GM21529 (cell line): Measurements from ENCODE around the gene ARID2.

ENCODE experiments used
- ATAC-seq: cut with Tn5 transposase; IDR thresholded peaks from one replicate; pipeline ENCODE4 v1.9.1; 2021; ENCODE audit not compliant: unreplicated experiment

Gene ARID2

DNA sequence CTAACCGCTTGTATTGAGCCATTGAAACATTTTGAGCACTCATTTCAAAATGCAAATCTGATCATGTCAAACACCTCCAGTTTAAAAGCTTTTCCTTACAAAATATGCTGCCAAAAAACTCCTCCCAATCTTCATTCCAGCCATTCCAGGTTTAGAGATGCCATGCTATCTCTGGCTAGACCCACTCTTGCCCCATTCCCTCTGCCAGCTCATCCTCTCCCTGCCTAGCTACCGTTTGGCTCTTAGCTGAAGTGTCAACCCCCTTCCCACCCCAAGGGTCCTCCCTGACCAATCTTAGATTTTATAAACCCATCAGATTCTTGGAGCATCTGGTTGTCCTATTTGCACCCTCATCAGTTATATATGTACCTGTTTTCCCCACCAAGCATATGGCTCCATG lies 185.9 kb downstream of the ARID2 start:
- ATAC-seq: no peak

DNA sequence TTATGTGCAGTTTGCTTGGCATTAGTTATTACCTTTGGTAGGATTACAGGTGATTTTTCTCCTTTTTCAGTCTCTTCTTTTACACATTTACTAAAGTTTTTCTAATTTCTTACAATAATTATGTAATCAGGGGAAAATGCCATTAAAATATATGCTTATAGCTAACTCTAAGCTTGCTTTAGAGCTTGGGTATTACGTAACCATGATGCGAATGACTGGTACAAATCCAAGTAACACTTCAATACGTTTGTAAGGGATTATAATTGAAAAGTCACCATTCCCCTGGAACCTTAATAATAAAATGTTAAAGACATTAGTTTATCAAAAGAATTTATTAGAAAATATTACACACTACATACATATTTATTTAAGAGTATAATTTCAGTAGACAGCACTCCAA lies 189.3 kb downstream of the ARID2 start:
- no peak for ATAC-seq

DNA sequence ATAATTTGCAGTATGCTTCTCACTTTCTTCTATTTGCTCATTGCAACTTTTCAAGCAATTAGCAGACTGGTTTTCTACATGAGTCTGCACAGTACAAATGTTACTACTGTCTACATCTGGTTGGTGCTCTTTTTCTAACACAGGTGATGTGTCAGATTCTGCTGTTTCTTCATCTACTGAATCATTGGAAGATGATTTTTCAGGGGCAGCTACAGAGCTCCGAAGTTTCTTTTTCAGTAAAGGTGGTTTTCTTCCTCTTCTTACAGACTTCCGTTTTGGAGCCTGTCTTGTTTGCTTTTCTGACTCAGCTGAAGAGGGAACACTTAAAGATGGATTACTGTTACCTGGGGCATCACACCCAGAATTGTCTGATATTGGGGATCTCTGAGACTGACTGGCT lies 198.8 kb downstream of the ARID2 start:
- no peak for ATAC-seq

DNA sequence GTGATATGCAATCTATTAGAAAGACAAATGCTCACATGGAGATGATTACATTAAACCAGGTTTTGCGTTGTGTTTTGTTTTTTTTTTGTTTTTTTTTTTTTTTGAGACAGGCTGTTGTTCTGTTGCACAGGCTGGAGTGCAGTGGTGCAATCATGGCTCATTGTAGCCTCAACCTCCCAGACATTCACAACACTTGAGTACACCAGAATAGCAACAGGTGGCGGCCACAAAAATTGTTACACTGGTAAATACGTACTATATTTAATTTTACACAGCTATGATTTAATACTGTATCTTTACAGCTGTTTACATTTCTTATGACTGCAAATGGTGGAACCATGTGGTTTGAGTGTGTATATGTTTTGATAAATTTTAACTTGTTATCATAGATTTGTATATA lies 200.9 kb downstream of the ARID2 start:
- no peak for ATAC-seq

DNA sequence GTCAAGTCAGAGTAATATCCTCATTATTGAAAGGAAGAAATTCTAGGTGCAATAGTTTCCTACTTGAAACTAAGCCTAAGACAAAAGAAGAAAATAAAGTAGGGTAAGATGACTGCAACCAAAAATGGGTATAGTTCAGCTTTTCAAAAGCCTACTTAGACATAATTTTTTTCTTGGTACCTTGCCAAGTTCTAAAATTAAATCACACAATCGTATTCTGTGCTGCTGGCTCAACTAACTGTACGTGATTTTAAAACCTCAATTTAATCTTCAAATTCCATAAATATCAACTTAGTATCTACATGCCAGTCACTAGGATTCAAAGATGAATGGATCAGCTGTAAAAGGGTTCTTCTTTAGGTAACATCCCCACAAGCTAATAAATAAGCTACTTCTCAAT lies 204.0 kb downstream of the ARID2 start:
- ATAC-seq: no peak

DNA sequence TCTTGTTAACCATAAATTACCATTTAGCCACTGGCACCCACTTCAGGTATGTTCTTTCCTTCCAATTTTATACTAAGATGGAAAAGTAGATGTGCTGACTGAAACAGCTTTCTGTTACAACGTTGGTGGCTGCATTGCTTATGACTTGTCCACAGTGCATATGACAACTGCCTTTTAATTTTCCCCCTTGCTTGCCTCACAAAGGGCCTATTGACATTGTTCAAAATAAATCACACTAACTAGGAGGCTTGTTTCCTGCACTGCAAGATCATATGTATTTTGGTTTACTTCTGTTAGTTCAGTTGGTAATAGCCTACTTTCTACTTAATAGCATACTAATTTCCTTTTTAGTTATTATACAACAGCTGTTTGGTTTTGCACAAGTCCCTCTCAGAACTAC lies 205.4 kb downstream of the ARID2 start:
- no peak for ATAC-seq

DNA sequence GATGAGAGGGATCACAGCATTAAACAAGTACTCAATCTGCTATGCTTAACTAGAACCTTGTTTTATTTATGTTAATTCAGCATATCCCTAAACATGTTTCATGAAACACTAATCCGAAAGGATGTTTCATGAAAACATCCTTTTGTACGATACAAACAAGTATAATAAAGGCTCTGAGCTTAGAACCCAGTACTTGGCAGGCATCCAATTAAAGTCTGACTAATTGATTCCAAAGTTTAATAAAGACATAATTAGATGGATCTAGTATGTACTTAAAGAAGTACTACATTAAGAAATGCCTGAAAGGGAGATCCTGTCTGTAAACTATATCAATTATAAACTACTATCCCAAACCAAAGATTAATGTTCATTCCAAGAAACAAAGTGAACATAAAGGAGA lies 209.1 kb downstream of the ARID2 start:
- ATAC-seq: no peak

DNA sequence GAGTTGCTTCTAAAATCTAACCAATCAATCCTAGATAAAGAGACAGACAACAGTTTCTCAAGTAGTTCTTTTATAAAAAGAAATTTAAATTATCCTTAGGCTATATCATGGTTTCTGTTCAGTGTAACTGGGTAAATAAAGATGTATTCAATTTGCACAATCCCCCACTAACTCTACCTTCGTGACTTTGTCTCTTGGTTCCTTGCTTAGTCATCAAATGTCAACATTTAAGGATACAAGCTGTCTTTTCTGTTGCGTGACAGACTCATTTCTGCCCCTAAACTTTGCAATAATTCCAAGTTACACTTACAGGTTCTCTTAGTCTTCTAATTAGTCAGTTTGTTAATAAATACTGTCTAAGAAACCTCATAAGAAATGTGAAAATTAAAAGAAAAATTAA lies 210.3 kb downstream of the ARID2 start:
- ATAC-seq: no peak

DNA sequence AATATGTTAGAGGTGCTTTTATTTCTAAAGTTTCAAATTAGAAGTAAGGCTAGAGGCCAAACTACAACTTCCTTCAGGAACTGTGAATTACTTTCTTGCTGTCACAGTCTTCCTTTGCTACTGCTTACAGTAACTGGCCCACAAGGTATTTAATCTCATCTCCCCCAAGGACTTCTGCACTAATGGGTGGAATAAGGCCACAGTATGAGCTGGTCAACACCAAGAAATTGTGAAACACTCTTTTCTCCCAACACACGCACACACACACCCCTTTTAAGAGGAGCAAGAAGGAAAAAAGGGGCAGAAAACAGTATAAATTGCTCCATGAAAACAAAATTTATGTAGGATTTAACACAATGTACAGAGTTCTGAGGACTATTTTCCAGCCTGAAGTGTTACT lies 215.3 kb downstream of the ARID2 start:
- no peak for ATAC-seq

DNA sequence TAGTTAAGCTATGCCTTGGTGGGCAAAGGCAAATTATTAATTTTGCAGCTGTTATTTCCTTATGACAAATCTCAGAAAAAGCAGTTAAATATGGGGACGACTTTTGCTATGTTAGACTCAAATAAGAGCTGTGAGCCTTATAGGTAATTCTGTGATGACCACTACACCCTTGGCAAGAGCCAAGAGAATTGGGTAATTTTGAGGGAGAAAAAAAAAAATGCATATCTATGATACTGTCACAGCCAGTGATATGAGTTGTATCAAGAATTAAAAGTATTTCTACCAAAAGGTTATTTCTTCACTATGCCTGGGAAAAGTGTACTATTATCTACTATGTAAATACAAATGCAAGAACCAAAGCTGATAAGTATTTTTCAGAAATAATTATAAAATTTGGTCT lies 216.9 kb downstream of the ARID2 start:
- no peak for ATAC-seq

DNA sequence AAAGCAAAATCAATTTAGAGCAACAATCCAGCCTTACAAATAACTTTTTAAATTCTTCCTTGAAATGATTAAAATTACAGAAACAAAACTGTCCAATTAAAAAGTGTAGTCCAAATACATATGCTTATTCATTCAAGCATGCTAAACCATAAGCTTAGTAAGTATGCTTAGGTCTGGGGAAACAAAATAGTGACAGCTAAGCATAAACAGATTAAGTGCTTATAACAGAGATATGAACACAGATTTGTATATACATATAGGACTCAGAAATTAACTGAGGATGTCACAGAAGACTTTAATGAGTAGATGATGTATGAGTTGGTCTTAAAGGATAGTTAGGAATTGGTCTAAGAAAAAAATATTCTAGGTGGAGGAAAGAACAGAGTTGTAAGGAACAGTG lies 219.0 kb downstream of the ARID2 start:
- no peak for ATAC-seq
